Measurements from ENCODE around the gene TAF1B. TPM values are rescaled to one million over a fixed set of nuclear protein-coding genes. Genes with fewer than 3 reads are reported as not detected.

Gene TAF1B
- total RNA-seq, 1 donor from 2014 or later, result 14.6 TPM

GRCh38 chr2:9797681-9798556 is 45.4 kb upstream of the TAF1B start:
- H3K4me3 ChIP-seq (ENCODE audit: low read depth, low read length), result no peak overlapping the region
- DNase-seq (ENCODE audit: low read depth), result no peak
- TF ChIP-seq CTCF (conservative IDR thresholded peaks at IDR 0.05; ENCODE audit: low read depth, low read length), result no peak

- DNase-seq (ENCODE audit: low read depth), result no peak
- H3K4me3 ChIP-seq (ENCODE audit: low read depth, low read length), result no peak overlapping the region
- no peak for TF ChIP-seq CTCF (conservative IDR thresholded peaks at IDR 0.05; ENCODE audit: low read depth, low read length)
Measured at GRCh38 chr2:9799011-9799596, 44.2 kb upstream of the TAF1B start.

- TF ChIP-seq CTCF (conservative IDR thresholded peaks at IDR 0.05; ENCODE audit: low read depth, low read length), result peak; percentile 98
- no peak for DNase-seq (ENCODE audit: low read depth)
- no peak overlapping the region for H3K4me3 ChIP-seq (ENCODE audit: low read depth, low read length)
Measured at GRCh38 chr2:9799729-9800632, 43.3 kb upstream of the TAF1B start.

GRCh38 chr2:9800639-9800974 is 42.7 kb upstream of the TAF1B start:
- no peak overlapping the region for H3K4me3 ChIP-seq (ENCODE audit: low read depth, low read length)
- no peak for DNase-seq (ENCODE audit: low read depth)
- TF ChIP-seq CTCF (conservative IDR thresholded peaks at IDR 0.05; ENCODE audit: low read depth, low read length), result no peak

GRCh38 chr2:9800975-9801726 is 42.1 kb upstream of the TAF1B start:
- DNase-seq (ENCODE audit: low read depth), result no peak
- no peak overlapping the region for H3K4me3 ChIP-seq (ENCODE audit: low read depth, low read length)
- TF ChIP-seq CTCF (conservative IDR thresholded peaks at IDR 0.05; ENCODE audit: low read depth, low read length), result no peak

- H3K4me3 ChIP-seq (ENCODE audit: low read depth, low read length), result no peak overlapping the region
- DNase-seq (ENCODE audit: low read depth), result no peak
- no peak for TF ChIP-seq CTCF (conservative IDR thresholded peaks at IDR 0.05; ENCODE audit: low read depth, low read length)
Measured at GRCh38 chr2:9802576-9802993, 40.7 kb upstream of the TAF1B start.

Data from epithelial cell of proximal tubule (primary cell).